Measurements from ENCODE around the gene TTYH2. TPM values are rescaled to one million over a fixed set of nuclear protein-coding genes. Genes with fewer than 3 reads are reported as not detected.

Gene TTYH2
- total RNA-seq, 3 donors from 2014 or later (not counting 1 experiment from before 2014, with no cell fraction given), result 4.3 to 7.9 (median 4.8) TPM

DNA sequence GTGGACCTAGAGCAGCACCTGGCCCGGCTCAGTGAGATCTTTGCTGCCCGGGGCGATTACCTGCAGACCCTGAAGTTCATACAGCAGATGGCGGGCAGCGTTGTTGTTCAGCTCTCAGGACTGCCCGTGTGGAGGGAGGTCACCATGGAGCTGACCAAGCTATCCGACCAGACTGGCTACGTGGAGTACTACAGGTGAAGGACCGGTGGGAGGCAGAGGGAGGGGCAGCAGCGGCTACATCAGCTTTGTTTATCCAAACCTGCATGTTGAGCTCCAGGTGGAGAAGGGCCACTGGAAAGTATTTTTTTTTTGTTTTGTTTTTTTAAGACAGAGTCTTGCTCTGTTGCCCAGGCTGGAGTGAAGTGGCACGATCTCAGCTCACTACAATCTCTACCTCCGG is 23.9 kb downstream of the TTYH2 start:
- peaks cover 6% of the 10 kb centered on the region for H3K4me1 ChIP-seq (ENCODE audit: control insufficient read depth, insufficient read depth, low read length)
- H3K27ac ChIP-seq (ENCODE audit: low read length), result no peak overlapping the region
- no peaks in the 10 kb centered on the region for H3K36me3 ChIP-seq (ENCODE audit: control insufficient read depth, insufficient read depth, low read length)
- intact Hi-C loops (cut with micrococcal nuclease), result no loop called here
- no peak for ATAC-seq
- H3K36me3 Mint-ChIP-seq, result no peaks in the 10 kb centered on the region
- H3K4me3 ChIP-seq (ENCODE audit: low read length), result no peak overlapping the region
- no peak for DNase-seq
- no peaks in the 10 kb centered on the region for H3K27me3 Mint-ChIP-seq (ENCODE audit: low read depth in 2 of 2)
- no peaks in the 10 kb centered on the region for H3K9me3 Mint-ChIP-seq
- H3K27me3 ChIP-seq (ENCODE audit: control insufficient read depth, insufficient read depth, low read length), result no peaks in the 10 kb centered on the region
- H3K27ac Mint-ChIP-seq, result no peak overlapping the region
- no peaks in the 10 kb centered on the region for H3K9me3 ChIP-seq (ENCODE audit: control insufficient read depth, insufficient read depth, low read length)
- TF ChIP-seq, protein P1, sequence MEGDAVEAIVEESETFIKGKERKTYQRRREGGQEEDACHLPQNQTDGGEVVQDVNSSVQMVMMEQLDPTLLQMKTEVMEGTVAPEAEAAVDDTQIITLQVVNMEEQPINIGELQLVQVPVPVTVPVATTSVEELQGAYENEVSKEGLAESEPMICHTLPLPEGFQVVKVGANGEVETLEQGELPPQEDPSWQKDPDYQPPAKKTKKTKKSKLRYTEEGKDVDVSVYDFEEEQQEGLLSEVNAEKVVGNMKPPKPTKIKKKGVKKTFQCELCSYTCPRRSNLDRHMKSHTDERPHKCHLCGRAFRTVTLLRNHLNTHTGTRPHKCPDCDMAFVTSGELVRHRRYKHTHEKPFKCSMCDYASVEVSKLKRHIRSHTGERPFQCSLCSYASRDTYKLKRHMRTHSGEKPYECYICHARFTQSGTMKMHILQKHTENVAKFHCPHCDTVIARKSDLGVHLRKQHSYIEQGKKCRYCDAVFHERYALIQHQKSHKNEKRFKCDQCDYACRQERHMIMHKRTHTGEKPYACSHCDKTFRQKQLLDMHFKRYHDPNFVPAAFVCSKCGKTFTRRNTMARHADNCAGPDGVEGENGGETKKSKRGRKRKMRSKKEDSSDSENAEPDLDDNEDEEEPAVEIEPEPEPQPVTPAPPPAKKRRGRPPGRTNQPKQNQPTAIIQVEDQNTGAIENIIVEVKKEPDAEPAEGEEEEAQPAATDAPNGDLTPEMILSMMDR (IDR thresholded peaks at IDR 0.05), result no peak
- WGBS (ENCODE audit: insufficient coverage), result 95% methylated on average over 12 of the region's 12 CpGs
- H3K4me1 Mint-ChIP-seq, result no peaks in the 10 kb centered on the region
- H3K4me3 Mint-ChIP-seq, result no peak overlapping the region

DNA sequence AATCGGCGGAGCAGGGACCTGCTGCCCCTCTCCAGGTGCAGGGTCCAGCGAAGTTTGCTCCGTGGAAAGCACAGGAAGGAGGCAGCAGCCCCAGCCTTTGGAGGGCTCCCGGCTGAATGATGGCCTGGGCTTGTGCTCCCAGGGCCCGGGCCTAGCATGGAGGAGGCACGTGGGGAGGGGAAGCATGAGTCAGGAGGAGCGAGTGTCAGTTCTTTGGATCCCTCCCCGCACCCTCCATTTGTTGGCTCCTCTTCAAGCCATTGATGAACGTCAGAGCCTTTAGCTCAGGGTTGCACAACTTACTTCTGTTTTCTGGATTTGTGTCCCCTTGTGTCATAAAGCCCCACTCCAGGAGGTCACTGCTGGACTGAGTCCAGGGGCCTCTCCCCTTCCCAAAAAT is 25.8 kb downstream of the TTYH2 start:
- Histone ChIP-seq H3K27me3 (ENCODE audit: control insufficient read depth, insufficient read depth, low read length) (no peaks in the 10 kb centered on the region), H3K4me3 (ENCODE audit: low read length) (no peak overlapping the region), H3K36me3 (ENCODE audit: control insufficient read depth, insufficient read depth, low read length) (no peaks in the 10 kb centered on the region), H3K27ac (ENCODE audit: low read length) (no peak overlapping the region), H3K9me3 (ENCODE audit: control insufficient read depth, insufficient read depth, low read length) (no peaks in the 10 kb centered on the region), H3K4me1 (ENCODE audit: control insufficient read depth, insufficient read depth, low read length) (peaks cover 6% of the 10 kb centered on the region)
- H3K27ac Mint-ChIP-seq, result no peak overlapping the region
- H3K27me3 Mint-ChIP-seq (ENCODE audit: low read depth in 2 of 2), result no peaks in the 10 kb centered on the region
- H3K4me3 Mint-ChIP-seq, result no peak overlapping the region
- H3K4me1 Mint-ChIP-seq, result no peaks in the 10 kb centered on the region
- TF ChIP-seq, protein P1 (IDR thresholded peaks at IDR 0.05), result no peak
- ATAC-seq (no peak), DNase-seq (no peak)
- H3K36me3 Mint-ChIP-seq, result no peaks in the 10 kb centered on the region
- intact Hi-C loops (cut with micrococcal nuclease), result no loop called here
- 88% methylated on average over 10 of the region's 10 CpGs for WGBS (ENCODE audit: insufficient coverage)
- no peaks in the 10 kb centered on the region for H3K9me3 Mint-ChIP-seq

DNA sequence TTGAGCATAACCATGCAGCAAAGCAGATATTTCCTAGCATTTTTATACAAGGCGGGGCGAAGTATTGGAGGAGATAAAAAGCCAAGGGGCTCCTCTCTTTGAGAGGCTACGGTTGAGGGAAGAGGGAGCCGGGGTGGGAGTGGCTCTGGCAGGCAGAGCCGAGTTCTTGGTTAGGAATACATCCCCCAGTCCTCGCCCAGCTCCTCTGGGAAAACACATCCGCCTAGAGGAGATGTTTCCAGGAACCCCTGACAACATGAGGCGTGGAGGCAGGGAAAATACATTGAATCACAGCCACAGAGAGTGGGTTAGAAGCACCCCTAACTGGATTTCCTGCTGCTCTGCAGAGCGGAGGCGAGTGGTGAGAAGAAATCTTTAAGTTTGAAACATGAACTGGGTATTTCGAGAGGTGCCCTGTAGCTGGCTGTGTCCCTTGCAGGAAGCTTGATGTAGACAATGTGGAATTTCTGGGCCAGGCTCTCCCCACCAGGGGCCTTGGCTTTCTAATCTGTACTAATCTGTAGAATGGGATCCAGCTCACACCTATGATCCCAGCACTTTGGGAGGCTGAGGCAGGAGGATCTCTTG is 27.3 kb downstream of the TTYH2 start:
- no peak for ATAC-seq
- H3K4me3 ChIP-seq (ENCODE audit: low read length), result no peak overlapping the region
- H3K4me3 Mint-ChIP-seq, result no peak overlapping the region
- no peak for DNase-seq
- no peaks in the 10 kb centered on the region for H3K27me3 ChIP-seq (ENCODE audit: control insufficient read depth, insufficient read depth, low read length)
- intact Hi-C loops (cut with micrococcal nuclease), result no loop called here
- H3K36me3 ChIP-seq (ENCODE audit: control insufficient read depth, insufficient read depth, low read length), result no peaks in the 10 kb centered on the region
- H3K9me3 Mint-ChIP-seq, result no peaks in the 10 kb centered on the region
- no peaks in the 10 kb centered on the region for H3K4me1 Mint-ChIP-seq
- no peak overlapping the region for H3K27ac Mint-ChIP-seq
- WGBS (ENCODE audit: insufficient coverage), result 92% methylated on average over 11 of the region's 11 CpGs
- no peaks in the 10 kb centered on the region for H3K27me3 Mint-ChIP-seq (ENCODE audit: low read depth in 2 of 2)
- no peaks in the 10 kb centered on the region for H3K36me3 Mint-ChIP-seq
- H3K4me1 ChIP-seq (ENCODE audit: control insufficient read depth, insufficient read depth, low read length), result no peaks in the 10 kb centered on the region
- TF ChIP-seq, protein P1 (IDR thresholded peaks at IDR 0.05), result no peak
- H3K27ac ChIP-seq (ENCODE audit: low read length), result no peak overlapping the region
- no peaks in the 10 kb centered on the region for H3K9me3 ChIP-seq (ENCODE audit: control insufficient read depth, insufficient read depth, low read length)

DNA sequence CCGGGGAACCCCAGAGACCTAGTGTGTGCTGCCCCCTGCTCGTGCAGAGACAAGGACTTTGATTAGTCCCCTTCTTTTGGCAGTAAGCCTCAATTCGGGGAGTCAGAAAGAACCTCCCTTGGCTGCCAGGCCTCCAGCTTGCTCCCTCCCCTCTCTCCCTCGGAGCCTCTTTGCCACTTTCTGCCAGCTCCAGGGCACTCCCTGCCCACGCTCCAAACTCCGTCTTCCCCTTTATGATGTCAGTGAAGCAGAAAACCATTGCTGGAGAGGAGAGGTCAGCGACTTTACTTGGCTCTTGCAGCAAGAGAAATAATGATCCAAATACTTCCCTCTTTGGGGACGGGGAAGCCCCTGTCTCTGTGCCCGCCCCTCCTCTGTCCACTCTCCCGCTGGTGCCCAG is 28.1 kb downstream of the TTYH2 start:
- H3K36me3 Mint-ChIP-seq, result no peaks in the 10 kb centered on the region
- intact Hi-C loops (cut with micrococcal nuclease), result no loop called here
- Histone ChIP-seq H3K9me3 (ENCODE audit: control insufficient read depth, insufficient read depth, low read length) (no peaks in the 10 kb centered on the region), H3K27ac (ENCODE audit: low read length) (no peak overlapping the region), H3K4me1 (ENCODE audit: control insufficient read depth, insufficient read depth, low read length) (no peaks in the 10 kb centered on the region), H3K4me3 (ENCODE audit: low read length) (no peak overlapping the region), H3K27me3 (ENCODE audit: control insufficient read depth, insufficient read depth, low read length) (no peaks in the 10 kb centered on the region), H3K36me3 (ENCODE audit: control insufficient read depth, insufficient read depth, low read length) (no peaks in the 10 kb centered on the region)
- H3K27me3 Mint-ChIP-seq (ENCODE audit: low read depth in 2 of 2), result no peaks in the 10 kb centered on the region
- ATAC-seq, result no peak
- no peak overlapping the region for H3K4me3 Mint-ChIP-seq
- H3K9me3 Mint-ChIP-seq, result no peaks in the 10 kb centered on the region
- TF ChIP-seq, protein P1 (IDR thresholded peaks at IDR 0.05), result no peak
- H3K4me1 Mint-ChIP-seq, result no peaks in the 10 kb centered on the region
- no peak overlapping the region for H3K27ac Mint-ChIP-seq
- no peak for DNase-seq
- WGBS (ENCODE audit: insufficient coverage), result 81% methylated on average over 10 of the region's 10 CpGs

All from natural killer cell (primary cell).